ENCODE data around the gene AFF1. TPM values are rescaled to one million over a fixed set of nuclear protein-coding genes. Genes with fewer than 3 reads are reported as not detected.

Gene AFF1
- total RNA-seq, 1 experiment from 2014 or later: 37.7 TPM

DNA sequence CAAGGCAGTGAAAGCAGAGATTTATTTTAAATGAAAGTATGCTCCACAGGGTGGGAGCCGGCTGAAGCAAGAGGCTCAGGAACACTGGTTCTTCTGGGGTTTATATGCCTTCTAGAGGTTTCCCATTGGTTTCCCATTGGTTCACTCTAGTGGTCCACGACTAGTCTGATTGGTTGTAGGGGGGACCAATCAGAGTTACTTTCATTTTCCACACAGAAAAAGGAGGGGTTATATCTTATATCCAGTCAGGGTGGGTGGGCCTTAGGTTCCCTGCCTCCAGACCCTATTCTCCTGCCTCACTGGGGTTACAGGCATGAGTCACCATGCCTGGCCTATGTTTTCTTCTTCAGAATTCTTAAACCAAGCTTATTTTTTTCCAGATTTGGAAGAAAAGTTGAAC, 184.0 kb downstream of the AFF1 start:
- Mint-ChIP-seq H3K4me1 (ENCODE audit: low read depth, unreplicated experiment) (peaks cover 8% of the 10 kb centered on the region), H3K27me3 (ENCODE audit: unreplicated experiment) (no peaks in the 10 kb centered on the region), H3K27ac (ENCODE audit: unreplicated experiment) (no peak overlapping the region), H3K9me3 (ENCODE audit: low read depth, unreplicated experiment) (no peaks in the 10 kb centered on the region), H3K4me3 (ENCODE audit: low read depth, unreplicated experiment) (no peak overlapping the region), H3K36me3 (ENCODE audit: insufficient read depth, unreplicated experiment) (peaks cover 7% of the 10 kb centered on the region)
- no peak for DNase-seq
- TF ChIP-seq, protein P1, sequence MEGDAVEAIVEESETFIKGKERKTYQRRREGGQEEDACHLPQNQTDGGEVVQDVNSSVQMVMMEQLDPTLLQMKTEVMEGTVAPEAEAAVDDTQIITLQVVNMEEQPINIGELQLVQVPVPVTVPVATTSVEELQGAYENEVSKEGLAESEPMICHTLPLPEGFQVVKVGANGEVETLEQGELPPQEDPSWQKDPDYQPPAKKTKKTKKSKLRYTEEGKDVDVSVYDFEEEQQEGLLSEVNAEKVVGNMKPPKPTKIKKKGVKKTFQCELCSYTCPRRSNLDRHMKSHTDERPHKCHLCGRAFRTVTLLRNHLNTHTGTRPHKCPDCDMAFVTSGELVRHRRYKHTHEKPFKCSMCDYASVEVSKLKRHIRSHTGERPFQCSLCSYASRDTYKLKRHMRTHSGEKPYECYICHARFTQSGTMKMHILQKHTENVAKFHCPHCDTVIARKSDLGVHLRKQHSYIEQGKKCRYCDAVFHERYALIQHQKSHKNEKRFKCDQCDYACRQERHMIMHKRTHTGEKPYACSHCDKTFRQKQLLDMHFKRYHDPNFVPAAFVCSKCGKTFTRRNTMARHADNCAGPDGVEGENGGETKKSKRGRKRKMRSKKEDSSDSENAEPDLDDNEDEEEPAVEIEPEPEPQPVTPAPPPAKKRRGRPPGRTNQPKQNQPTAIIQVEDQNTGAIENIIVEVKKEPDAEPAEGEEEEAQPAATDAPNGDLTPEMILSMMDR (IDR thresholded peaks at IDR 0.05; ENCODE audit: unreplicated experiment): no peak
- CTCF ChIA-PET: interaction anchor here (1.0 kb wide), 1 partner anchor 184 kb away, joined by 4 read pairs; the partner anchor contains the start of gene AFF1
- intact Hi-C loops (cut with micrococcal nuclease; ENCODE audit: unreplicated experiment): no loop called here
- no TSS peak for BruUV-seq (replicated peaks)

GRCh38 chr4:87120010-87120409, 185.2 kb downstream of the AFF1 start:
- DNase-seq: no peak
- no peaks in the 10 kb centered on the region for H3K27me3 Mint-ChIP-seq (ENCODE audit: unreplicated experiment)
- H3K4me1 Mint-ChIP-seq (ENCODE audit: low read depth, unreplicated experiment): peaks cover 8% of the 10 kb centered on the region
- H3K27ac Mint-ChIP-seq (ENCODE audit: unreplicated experiment): no peak overlapping the region
- no TSS peak for BruUV-seq (replicated peaks)
- intact Hi-C loops (cut with micrococcal nuclease; ENCODE audit: unreplicated experiment): no loop called here
- CTCF ChIA-PET: interaction anchor here (0.6 kb wide), 1 partner anchor 107 kb away, joined by 4 read pairs; no protein-coding TSS in a partner anchor
- TF ChIP-seq, protein P1 (IDR thresholded peaks at IDR 0.05; ENCODE audit: unreplicated experiment): no peak
- H3K4me3 Mint-ChIP-seq (ENCODE audit: low read depth, unreplicated experiment): no peak overlapping the region
- H3K36me3 Mint-ChIP-seq (ENCODE audit: insufficient read depth, unreplicated experiment): no peaks in the 10 kb centered on the region
- no peaks in the 10 kb centered on the region for H3K9me3 Mint-ChIP-seq (ENCODE audit: low read depth, unreplicated experiment)

- Mint-ChIP-seq H3K27me3 (ENCODE audit: unreplicated experiment) (no peaks in the 10 kb centered on the region), H3K9me3 (ENCODE audit: low read depth, unreplicated experiment) (no peaks in the 10 kb centered on the region), H3K4me1 (ENCODE audit: low read depth, unreplicated experiment) (peaks cover 8% of the 10 kb centered on the region), H3K27ac (ENCODE audit: unreplicated experiment) (no peak overlapping the region), H3K4me3 (ENCODE audit: low read depth, unreplicated experiment) (no peak overlapping the region), H3K36me3 (ENCODE audit: insufficient read depth, unreplicated experiment) (peaks cover 6% of the 10 kb centered on the region)
- no peak for DNase-seq
- intact Hi-C loops (cut with micrococcal nuclease; ENCODE audit: unreplicated experiment): no loop called here
- CTCF ChIA-PET: interaction anchor here (0.6 kb wide), 1 partner anchor 108 kb away, joined by 4 read pairs; no protein-coding TSS in a partner anchor
- BruUV-seq (replicated peaks): no TSS peak
- TF ChIP-seq, protein P1 (IDR thresholded peaks at IDR 0.05; ENCODE audit: unreplicated experiment): no peak
Measured at GRCh38 chr4:87120411-87121162, 185.8 kb downstream of the AFF1 start.

GRCh38 chr4:87121341-87122065, 186.7 kb downstream of the AFF1 start:
- H3K4me1 Mint-ChIP-seq (ENCODE audit: low read depth, unreplicated experiment): peaks cover 8% of the 10 kb centered on the region
- peaks cover 7% of the 10 kb centered on the region for H3K36me3 Mint-ChIP-seq (ENCODE audit: insufficient read depth, unreplicated experiment)
- intact Hi-C loops (cut with micrococcal nuclease; ENCODE audit: unreplicated experiment): no loop called here
- H3K9me3 Mint-ChIP-seq (ENCODE audit: low read depth, unreplicated experiment): no peaks in the 10 kb centered on the region
- CTCF ChIA-PET: no interaction called here
- H3K27ac Mint-ChIP-seq (ENCODE audit: unreplicated experiment): no peak overlapping the region
- BruUV-seq (replicated peaks): no TSS peak
- TF ChIP-seq, protein P1 (IDR thresholded peaks at IDR 0.05; ENCODE audit: unreplicated experiment): no peak
- no peak for DNase-seq
- no peaks in the 10 kb centered on the region for H3K27me3 Mint-ChIP-seq (ENCODE audit: unreplicated experiment)
- H3K4me3 Mint-ChIP-seq (ENCODE audit: low read depth, unreplicated experiment): no peak overlapping the region
